Naive thymus-derived CD4-positive, alpha-beta T cell (primary cell): ENCODE measurements around the gene GTF3A. TPM values are rescaled to one million over a fixed set of nuclear protein-coding genes. Genes with fewer than 3 reads are reported as not detected.

ENCODE experiments used
- ATAC-seq: fragments of 150-1000 bp; cut with Tn5 transposase; 2 replicates; pipeline ENCODE4 v1.10.0; 2021; ENCODE audit warnings: mild to moderate bottlenecking, moderate library complexity
- CTCF ChIA-PET: fragments of 350-600 bp; sonication (Branson Sonifier 250); formaldehyde crosslinking; loops from one replicate; lab custom pipeline; 2021; ENCODE audit warnings: antibody characterized with exemption; lab: Charles Lee
- POLR2A ChIA-PET: fragments of 350-600 bp; sonication (Branson Sonifier 250); formaldehyde crosslinking; loops from one replicate; lab custom pipeline; 2021; ENCODE audit warnings: antibody characterized with exemption, inconsistent platforms; lab: Charles Lee
- DNase-seq, 9 donors: peaks; one replicate each; pipeline versions ENCODE4 v3.0.0 to v3.0.0-alpha.2; 2020 to 2022; ENCODE audit warnings: mixed read lengths in 1 of 9
- H3K27ac ChIP-seq: one replicate; pipeline ENCODE4 v1.7.0; 2013; ENCODE audit warnings: mild to moderate bottlenecking, low read depth, low read length, moderate library complexity
- H3K27me3 ChIP-seq, 2 donors: one replicate each; pipeline ENCODE4 v1.7.0; 2013; ENCODE audit warnings: low read length in 2 of 2, mild to moderate bottlenecking in 2 of 2, moderate library complexity in 2 of 2; ENCODE audit not compliant: control insufficient read depth in 2 of 2, insufficient read depth in 2 of 2
- H3K36me3 ChIP-seq, 3 experiments: 1 replicate in 2 of 3; 2 replicates in 1 of 3; pipeline ENCODE4 v1.7.0; 2013; ENCODE audit warnings: low read length in 3 of 3, mild to moderate bottlenecking in 3 of 3, moderate library complexity in 1 of 3; ENCODE audit not compliant: insufficient read depth in 3 of 3, control insufficient read depth in 2 of 3
- H3K4me1 ChIP-seq, 2 donors: one replicate each; pipeline ENCODE4 v1.7.0; 2013; ENCODE audit warnings: low read length in 2 of 2, mild to moderate bottlenecking in 2 of 2, moderate library complexity in 1 of 2; ENCODE audit not compliant: control insufficient read depth in 2 of 2, insufficient read depth in 2 of 2
- H3K4me3 ChIP-seq: 2 replicates; pipeline ENCODE4 v1.7.0; 2013; ENCODE audit warnings: mild to moderate bottlenecking, low read length
- H3K9me3 ChIP-seq, 3 experiments: 1 replicate in 2 of 3; 2 replicates in 1 of 3; pipeline ENCODE4 v1.7.0; 2013; ENCODE audit warnings: low read length in 3 of 3; ENCODE audit not compliant: control insufficient read depth in 2 of 3
- H3K27ac Mint-ChIP-seq, 9 donors: one replicate each; pipeline ENCODE4 v1.8.0; 2020 to 2022; ENCODE audit warnings: mixed read lengths in 9 of 9, mild to moderate bottlenecking in 8 of 9, moderate library complexity in 5 of 9, inconsistent platforms in 2 of 9
- H3K27me3 Mint-ChIP-seq, 5 donors: one replicate each; pipeline ENCODE4 v1.8.0; 2021 to 2022; ENCODE audit warnings: mixed read lengths in 5 of 5, mild to moderate bottlenecking in 1 of 5
- H3K36me3 Mint-ChIP-seq, 5 donors: one replicate each; pipeline ENCODE4 v1.8.0; 2020 to 2022; ENCODE audit warnings: mixed read lengths in 5 of 5, mild to moderate bottlenecking in 3 of 5, inconsistent platforms in 1 of 5
- H3K4me1 Mint-ChIP-seq, 7 donors: one replicate each; pipeline ENCODE4 v1.8.0; 2020 to 2022; ENCODE audit warnings: mixed read lengths in 7 of 7, mild to moderate bottlenecking in 3 of 7, inconsistent platforms in 1 of 7
- H3K4me3 Mint-ChIP-seq, 10 donors: one replicate each; pipeline ENCODE4 v1.8.0; 2020 to 2022; ENCODE audit warnings: mild to moderate bottlenecking in 10 of 10, mixed read lengths in 10 of 10, moderate library complexity in 6 of 10, inconsistent platforms in 2 of 10
- H3K9me3 Mint-ChIP-seq, 11 donors: one replicate each; pipeline ENCODE4 v1.8.0; 2020 to 2022; ENCODE audit warnings: mixed read lengths in 11 of 11, mild to moderate bottlenecking in 4 of 11, inconsistent platforms in 1 of 11, moderate library complexity in 1 of 11
- intact Hi-C, 2 donors: fragments of 100-400 bp; cut with micrococcal nuclease; formaldehyde crosslinking; loops; one replicate each; pipeline ENCODE4 v1.15.1; 2023
- polyA plus RNA-seq, 2 donors: library from polyadenylated mRNA; unstranded; fragments of 300-500 nt; fragmentation: Illumina TruSeq; gene quantifications; one replicate each; pipeline ENCODE4 v1.2.3, GENCODE V29; 2021
- total RNA-seq, 6 experiments: library from RNA in 5 of 6; stranded (reverse) in 5 of 6; gene quantifications; 1 replicate in 5 of 6; 2 replicates in 1 of 6; pipeline ENCODE4 v1.2.3 and lab custom pipeline; 2021 to 2026

Gene GTF3A
- total and polyA plus RNA-seq, 7 experiments from 2014 or later: 123 to 489 (median 248) TPM

- peaks cover 0 to 10% (median 0%) of the 10 kb centered on the region in 3 experiments for H3K36me3 ChIP-seq
- peaks cover 27 to 41% (median 36%) of the 10 kb centered on the region in 7 donors for H3K4me1 Mint-ChIP-seq
- H3K27me3 Mint-ChIP-seq: no peaks in the 10 kb centered on the region
- H3K27me3 ChIP-seq: no peaks in the 10 kb centered on the region
- CTCF ChIA-PET: interaction anchor here (0.6 to 1.0 kb wide), 2 partner anchors 18 to 44 kb away, joined by 3 to 4 read pairs; no protein-coding TSS in a partner anchor
- H3K4me3 ChIP-seq: no peak overlapping the region
- DNase-seq (no peak), ATAC-seq (no peak)
- peaks cover 18 to 34% of the 10 kb centered on the region in 2 donors for H3K4me1 ChIP-seq
- H3K9me3 ChIP-seq: no peaks in the 10 kb centered on the region
- peak overlapping the region; percentile 64 to 97 (median 92) for H3K27ac Mint-ChIP-seq
- peaks cover 8 to 27% (median 15%) of the 10 kb centered on the region in 5 donors for H3K36me3 Mint-ChIP-seq
- peak overlapping the region; percentile 56 to 94 (median 90) for H3K4me3 Mint-ChIP-seq
- intact Hi-C loops: loop anchor here in 1 of 2 donors (10.0 kb wide), 3 partner anchors 1199 to 1291 kb away; partner anchors contain the start of genes RNF6 and SLC46A3
- no peak overlapping the region for H3K27ac ChIP-seq
- POLR2A ChIA-PET: interaction anchor here (0.7 to 10.5 kb wide), 5 partner anchors 18 to 72 kb away, joined by 3 to 477 read pairs (median 5); partner anchors contain the start of gene MTIF3
- H3K9me3 Mint-ChIP-seq: peaks cover 0 to 2% (median 0%) of the 10 kb centered on the region in 11 donors
Observed at GRCh38 chr13:27423333-27423732, 1.1 kb upstream of the GTF3A start.

GRCh38 chr13:27425158-27425917, 919 bp downstream of the GTF3A start:
- no peaks in the 10 kb centered on the region for H3K27me3 Mint-ChIP-seq
- ChIA-PET CTCF (interaction anchor here (0.6 to 4.9 kb wide), 18 partner anchors 10 to 401 kb away, joined by 3 to 38 read pairs (median 6); partner anchors contain the start of genes LNX2, MTIF3 and RASL11A), POLR2A (interaction anchor here (0.9 to 10.5 kb wide), 8 partner anchors 12 to 714 kb away, joined by 4 to 477 read pairs (median 11); partner anchors contain the start of genes LNX2, MTIF3, PAN3 and POLR1D)
- Histone ChIP-seq H3K9me3 (no peaks in the 10 kb centered on the region), H3K4me3 (peak overlapping the region; percentile 71), H3K27me3 (no peaks in the 10 kb centered on the region), H3K27ac (peak overlapping the region; percentile 86), H3K36me3 (peaks cover 0 to 30% (median 6%) of the 10 kb centered on the region in 3 experiments), H3K4me1 (peaks cover 24 to 49% of the 10 kb centered on the region in 2 donors)
- no peaks in the 10 kb centered on the region for H3K9me3 Mint-ChIP-seq
- DNase-seq (peak in 2 of 9 donors; percentile 18 to 33), ATAC-seq (no peak)
- H3K4me3 Mint-ChIP-seq: peak overlapping the region; percentile 81 to 96 (median 92)
- peak overlapping the region; percentile 88 to 98 (median 95) for H3K27ac Mint-ChIP-seq
- intact Hi-C loops: loop anchor here (2.0 to 10.0 kb wide), 6 partner anchors 53 to 1292 kb away; partner anchors contain the start of genes SLC46A3 (in 2 of the 2) and RNF6 (in 1 of the 2)
- H3K4me1 Mint-ChIP-seq: peaks cover 27 to 48% (median 42%) of the 10 kb centered on the region in 7 donors
- peaks cover 10 to 29% (median 17%) of the 10 kb centered on the region in 5 donors for H3K36me3 Mint-ChIP-seq

- ChIA-PET CTCF (interaction anchor here (0.8 to 4.9 kb wide), 15 partner anchors 9 to 400 kb away, joined by 3 to 38 read pairs (median 7); partner anchors contain the start of genes LNX2, MTIF3 and RASL11A), POLR2A (interaction anchor here (0.6 to 10.5 kb wide), 12 partner anchors 11 to 713 kb away, joined by 3 to 477 read pairs (median 8); partner anchors contain the start of genes LNX2, MTIF3, PAN3 and POLR1D)
- Histone ChIP-seq H3K36me3 (peaks cover 0 to 37% (median 14%) of the 10 kb centered on the region in 3 experiments), H3K4me1 (peaks cover 24 to 49% of the 10 kb centered on the region in 2 donors), H3K27me3 (no peaks in the 10 kb centered on the region), H3K27ac (peak overlapping the region; percentile 86), H3K4me3 (peak overlapping the region; percentile 71), H3K9me3 (no peaks in the 10 kb centered on the region)
- no peaks in the 10 kb centered on the region for H3K9me3 Mint-ChIP-seq
- ATAC-seq (peak; percentile 82), DNase-seq (peak; percentile 34 to 83 (median 72))
- H3K27ac Mint-ChIP-seq: peak overlapping the region; percentile 88 to 98 (median 93)
- intact Hi-C loops: loop anchor here (1.0 to 10.0 kb wide), 16 partner anchors 8 to 1291 kb away; partner anchors contain the start of genes MTIF3 (in 2 of the 2), PAN3 (in 2 of the 2), SLC46A3 (in 2 of the 2) and POLR1D (in 1 of the 2)
- H3K4me1 Mint-ChIP-seq: peaks cover 27 to 55% (median 50%) of the 10 kb centered on the region in 7 donors
- no peaks in the 10 kb centered on the region for H3K27me3 Mint-ChIP-seq
- peak overlapping the region; percentile 81 to 96 (median 92) for H3K4me3 Mint-ChIP-seq
- H3K36me3 Mint-ChIP-seq: peaks cover 10 to 36% (median 24%) of the 10 kb centered on the region in 5 donors
Observed at GRCh38 chr13:27425918-27426630, 1.7 kb downstream of the GTF3A start.

DNA sequence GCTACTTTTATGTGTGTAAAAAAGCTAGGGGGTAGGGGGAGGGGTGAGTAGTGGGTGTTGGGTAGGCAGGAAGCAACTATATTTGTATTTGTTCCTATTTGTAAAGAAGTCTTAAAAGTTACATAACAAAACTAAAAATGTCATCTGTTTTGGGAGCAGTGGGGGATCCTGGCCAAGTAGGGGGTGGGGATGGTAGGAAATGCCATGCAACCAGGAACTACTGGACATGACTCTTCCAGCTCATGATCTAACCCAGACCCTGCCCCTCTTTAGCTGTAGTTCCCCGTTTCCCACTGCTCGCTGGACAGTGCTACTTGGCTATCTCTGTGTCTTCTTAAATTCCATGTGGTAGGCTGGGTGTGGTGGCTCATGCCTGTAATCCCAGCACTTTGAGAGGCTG, 3.2 kb downstream of the GTF3A start:
- POLR2A ChIA-PET: interaction anchor here (0.8 to 10.5 kb wide), 7 partner anchors 9 to 711 kb away, joined by 3 to 477 read pairs (median 26); partner anchors contain the start of genes LNX2, MTIF3 and POLR1D
- Mint-ChIP-seq H3K4me3 (peak overlapping the region; percentile 81 to 96 (median 92)), H3K9me3 (no peaks in the 10 kb centered on the region), H3K27me3 (no peaks in the 10 kb centered on the region), H3K4me1 (peaks cover 27 to 71% (median 63%) of the 10 kb centered on the region in 7 donors), H3K27ac (peak overlapping the region; percentile 88 to 98 (median 93)), H3K36me3 (peaks cover 10 to 49% (median 26%) of the 10 kb centered on the region in 5 donors)
- Histone ChIP-seq H3K36me3 (peaks cover 0 to 52% (median 18%) of the 10 kb centered on the region in 3 experiments), H3K4me1 (peaks cover 31 to 58% of the 10 kb centered on the region in 2 donors), H3K4me3 (peak overlapping the region; percentile 71), H3K9me3 (no peaks in the 10 kb centered on the region), H3K27me3 (no peaks in the 10 kb centered on the region), H3K27ac (peak overlapping the region; percentile 86)
- intact Hi-C loops: loop anchor here (2.0 to 10.0 kb wide), 9 partner anchors 15 to 1290 kb away; partner anchors contain the start of genes SLC46A3 (in 2 of the 2), PAN3 (in 1 of the 2), RNF6 (in 1 of the 2) and USP12 (in 1 of the 2)
- ATAC-seq (no peak), DNase-seq (no peak)
- CTCF ChIA-PET: interaction anchor here (0.6 to 4.9 kb wide), 5 partner anchors 16 to 66 kb away, joined by 3 to 38 read pairs (median 16); partner anchors contain the start of gene MTIF3

GRCh38 chr13:27428160-27428559, 3.7 kb downstream of the GTF3A start:
- no peaks in the 10 kb centered on the region for H3K27me3 ChIP-seq
- H3K4me1 ChIP-seq: peaks cover 32 to 63% of the 10 kb centered on the region in 2 donors
- H3K4me3 Mint-ChIP-seq: peak overlapping the region; percentile 52 to 96 (median 85)
- peak overlapping the region; percentile 86 for H3K27ac ChIP-seq
- ATAC-seq (no peak), DNase-seq (no peak)
- peaks cover 30 to 72% (median 66%) of the 10 kb centered on the region in 7 donors for H3K4me1 Mint-ChIP-seq
- H3K4me3 ChIP-seq: no peak overlapping the region
- H3K9me3 ChIP-seq: no peaks in the 10 kb centered on the region
- no peaks in the 10 kb centered on the region for H3K27me3 Mint-ChIP-seq
- H3K9me3 Mint-ChIP-seq: no peaks in the 10 kb centered on the region
- CTCF ChIA-PET: interaction anchor here (0.6 to 4.9 kb wide), 4 partner anchors 20 to 285 kb away, joined by 3 to 38 read pairs (median 14); partner anchors contain the start of gene MTIF3
- H3K36me3 Mint-ChIP-seq: peaks cover 10 to 52% (median 26%) of the 10 kb centered on the region in 5 donors
- intact Hi-C loops: loop anchor here (5.0 to 10.0 kb wide), 5 partner anchors 56 to 1289 kb away; partner anchors contain the start of genes SLC46A3 (in 2 of the 2) and RNF6 (in 1 of the 2)
- peaks cover 3 to 53% (median 18%) of the 10 kb centered on the region in 3 experiments for H3K36me3 ChIP-seq
- POLR2A ChIA-PET: interaction anchor here (1.0 to 10.5 kb wide), 7 partner anchors 9 to 192 kb away, joined by 3 to 477 read pairs (median 26); partner anchors contain the start of genes LNX2, MTIF3 and POLR1D
- peak overlapping the region; percentile 81 to 98 (median 91) for H3K27ac Mint-ChIP-seq
